HEK293 (cell line): ENCODE data around the gene GPR89B.
"Not testable (repeated sequence)": the region's sequence is repeated elsewhere in the genome, so short reads cannot be mapped to it uniquely, and the experiment has no call there.

Source experiments
- CTCF ChIA-PET: fragments of 350-600 bp; formaldehyde crosslinking; extraction: SDS; loops from one replicate; lab custom pipeline; 2021; ENCODE audit warnings: antibody characterized with exemption; lab: Yijun Ruan, JAX
- POLR2A ChIA-PET: fragments of 300-600 bp; formaldehyde crosslinking; extraction: SDS; loops from one replicate; lab custom pipeline; 2020; ENCODE audit warnings: antibody characterized with exemption, inconsistent platforms; lab: Yijun Ruan, JAX
- H3K27ac ChIP-seq: fragments of 200-500 bp; sonication (Bioruptor generic); 2 replicates; pipeline ENCODE4 v1.5.1; 2014; ENCODE audit warnings: low read depth, low read length, control low read depth, inconsistent platforms; ENCODE audit errors: extremely low read depth
- H3K36me3 ChIP-seq, 2 experiments: fragments of 200-500 bp in 1 of 2; sonication (Bioruptor generic) in 1 of 2; 1 replicate in 1 of 2; 2 replicates in 1 of 2; pipeline ENCODE4 v1.5.1; 2014 to 2017; ENCODE audit warnings: inconsistent platforms in 2 of 2, low read length in 2 of 2; ENCODE audit not compliant: control insufficient read depth in 2 of 2, insufficient read depth in 1 of 2
- H3K4me1 ChIP-seq: fragments of 200-500 bp; sonication (Bioruptor generic); 2 replicates; pipeline ENCODE4 v1.5.1; 2014; ENCODE audit warnings: mild to moderate bottlenecking, low read length, inconsistent platforms; ENCODE audit not compliant: control insufficient read depth, insufficient read depth
- H3K4me3 ChIP-seq: 2 replicates; pipeline ENCODE4 v1.5.1; 2011; ENCODE audit warnings: low read depth, mild to moderate bottlenecking, control low read depth, low read length, moderate library complexity
- H3K9me3 ChIP-seq: fragments of 200-500 bp; sonication (Bioruptor generic); 2 replicates; pipeline ENCODE4 v1.5.1; 2014; ENCODE audit warnings: low read depth, low read length, inconsistent platforms; ENCODE audit not compliant: control insufficient read depth, insufficient read depth
- OSR2 ChIP-seq: fragments of 450-650 bp; formaldehyde crosslinking; IDR thresholded peaks from 2 replicates; pipeline ENCODE4 v1.5.1; 2016; ENCODE audit warnings: missing biosample characterization, missing genetic modification characterization

Gene GPR89B

DNA sequence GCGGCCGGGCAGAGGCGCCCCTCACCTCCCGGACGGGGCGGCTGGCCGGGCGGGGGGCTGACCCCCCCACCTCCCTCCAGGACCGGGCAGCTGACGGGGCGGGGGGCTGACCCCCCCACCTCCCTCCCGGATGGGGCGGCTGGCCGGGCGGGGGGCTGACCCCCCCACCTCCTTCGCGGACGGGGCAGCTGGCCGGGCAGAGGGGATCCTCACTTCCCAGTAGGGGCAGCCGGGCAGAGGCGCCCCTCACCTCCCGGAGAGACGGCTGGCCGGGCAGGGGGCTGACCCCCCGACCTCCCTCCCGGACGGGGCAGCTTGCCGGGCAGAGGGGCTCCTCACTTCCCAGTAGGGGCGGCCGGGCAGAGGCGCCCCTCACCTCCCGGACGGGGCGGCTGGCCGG, 21.3 kb downstream of the GPR89B start:
- H3K36me3 ChIP-seq, CTCF ChIA-PET, H3K4me3 ChIP-seq, H3K9me3 ChIP-seq, POLR2A ChIA-PET, H3K27ac ChIP-seq, H3K4me1 ChIP-seq: not testable (repeated sequence)

DNA sequence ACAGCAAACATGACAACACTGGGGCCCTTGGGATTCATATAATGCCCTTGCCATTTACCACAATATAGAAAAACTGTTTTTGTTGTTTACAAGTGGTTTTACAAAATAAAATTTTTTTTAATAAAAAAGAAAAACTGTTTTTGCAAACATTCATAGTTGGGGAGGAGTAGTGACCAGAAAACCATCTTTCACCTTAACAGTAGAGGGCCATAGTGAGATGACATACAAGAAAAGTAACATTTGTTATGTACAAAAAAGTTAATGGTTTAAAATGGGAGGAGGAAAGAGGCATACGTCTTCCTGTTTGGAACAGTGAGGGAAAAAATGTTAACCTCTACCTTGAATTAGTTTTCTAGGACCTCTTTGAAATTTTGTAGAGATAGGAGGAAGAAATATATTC, 30.7 kb downstream of the GPR89B start:
- H3K4me1 ChIP-seq, H3K9me3 ChIP-seq, H3K36me3 ChIP-seq, POLR2A ChIA-PET, CTCF ChIA-PET, H3K27ac ChIP-seq, H3K4me3 ChIP-seq: not testable (repeated sequence)

DNA sequence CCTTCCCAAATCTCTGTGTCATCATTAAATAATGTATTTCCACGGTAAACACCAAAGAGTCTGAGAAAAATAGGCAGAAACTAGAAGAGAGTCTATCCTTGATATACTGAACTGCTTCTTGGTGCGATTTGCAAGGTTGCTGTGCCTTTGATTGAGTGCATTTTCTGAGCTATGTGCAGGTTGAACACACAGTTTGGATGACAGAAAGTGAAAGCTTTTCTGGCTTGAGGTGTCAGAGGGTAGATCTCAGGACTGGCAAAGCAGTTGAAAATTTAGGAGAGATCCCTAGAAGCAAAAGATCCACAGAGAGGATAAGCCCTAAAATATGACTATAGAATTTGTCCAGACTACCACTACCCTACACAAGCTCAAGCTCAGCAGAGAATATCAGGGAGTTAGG, 31.5 kb downstream of the GPR89B start:
- CTCF ChIA-PET, result not testable (repeated sequence)

DNA sequence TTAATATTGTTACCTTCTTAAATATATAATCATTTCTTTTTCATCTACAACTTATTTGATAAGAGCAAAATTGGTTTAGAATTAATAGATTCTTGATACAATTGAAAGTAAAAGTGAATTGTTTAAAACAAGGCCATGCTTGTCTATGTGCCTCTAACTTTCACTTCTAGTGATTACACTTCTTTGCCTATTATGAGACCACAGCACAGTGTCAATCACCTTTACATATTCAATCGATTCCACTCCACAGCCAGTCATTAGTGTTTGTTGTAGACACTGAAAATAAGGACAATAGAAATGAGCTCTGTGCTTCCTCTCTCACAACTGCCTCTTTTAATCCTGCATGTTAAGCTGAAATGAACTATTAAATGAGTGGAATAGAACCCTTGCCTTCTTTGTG, 36.4 kb downstream of the GPR89B start:
- H3K4me1 ChIP-seq, H3K4me3 ChIP-seq, H3K27ac ChIP-seq, CTCF ChIA-PET, H3K36me3 ChIP-seq, POLR2A ChIA-PET, H3K9me3 ChIP-seq: not testable (repeated sequence)

More for the DNA sequence above, 31.5 kb downstream of the GPR89B start:
- H3K27ac ChIP-seq, H3K36me3 ChIP-seq, H3K4me1 ChIP-seq, H3K9me3 ChIP-seq, H3K4me3 ChIP-seq, POLR2A ChIA-PET: not testable (repeated sequence)

DNA sequence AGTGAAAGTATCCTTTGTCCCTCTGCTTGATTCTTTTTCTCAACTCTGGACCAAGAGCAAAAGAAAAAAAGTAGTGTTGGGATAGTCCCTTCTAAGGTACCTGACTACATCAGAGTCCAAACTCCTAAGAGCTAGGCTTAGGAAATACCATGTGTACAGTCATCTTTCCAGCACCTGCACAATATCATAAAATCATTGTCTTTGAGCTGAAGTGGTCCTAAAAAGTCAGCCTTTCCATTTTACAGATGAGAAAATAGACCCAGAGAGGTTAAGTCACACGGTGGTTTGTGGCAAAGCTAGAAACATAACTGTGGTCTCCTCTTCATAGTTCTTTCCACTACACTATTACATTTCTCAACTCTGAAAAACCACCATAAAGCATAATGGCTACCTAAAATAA, 38.4 kb downstream of the GPR89B start:
- POLR2A ChIA-PET, H3K27ac ChIP-seq, H3K4me1 ChIP-seq, H3K4me3 ChIP-seq, H3K9me3 ChIP-seq, CTCF ChIA-PET, H3K36me3 ChIP-seq: not testable (repeated sequence)

DNA sequence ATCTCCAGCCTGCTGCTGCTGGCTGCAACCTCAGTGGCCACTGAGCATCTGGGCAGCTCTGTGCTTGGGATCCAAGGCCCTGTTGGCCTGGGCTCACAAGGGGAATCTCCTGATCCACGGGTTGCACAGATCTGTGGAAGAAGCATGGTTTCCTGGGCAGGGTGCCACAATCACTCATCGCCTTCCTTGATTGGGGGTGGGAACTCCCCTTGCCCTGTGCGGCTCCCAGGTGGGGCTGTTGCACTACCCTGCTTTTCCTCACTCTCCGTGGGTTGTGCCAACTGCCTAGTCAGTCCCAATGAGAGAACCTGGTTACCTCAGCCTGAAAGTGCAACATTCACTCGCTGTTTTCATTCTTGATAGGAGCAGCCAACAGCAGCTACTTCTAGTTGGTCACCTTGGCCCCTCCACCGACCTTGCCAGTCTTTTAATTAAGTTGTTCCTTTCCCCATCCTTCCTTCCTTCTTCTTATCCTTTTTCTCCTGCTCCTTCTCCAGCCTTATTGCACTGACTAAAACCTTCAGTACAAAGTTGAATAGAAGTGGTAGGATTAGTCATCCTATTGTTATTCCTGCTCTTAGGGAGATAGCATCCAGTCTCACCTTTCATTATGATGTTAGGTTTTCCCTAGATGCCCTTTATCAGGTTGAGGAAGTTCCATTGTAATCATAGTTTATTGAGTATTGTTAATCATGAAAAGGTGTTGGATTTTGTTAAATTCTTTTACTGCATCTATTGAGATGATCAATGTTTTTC, 50.9 kb downstream of the GPR89B start:
- H3K4me3 ChIP-seq, H3K4me1 ChIP-seq, H3K27ac ChIP-seq, H3K9me3 ChIP-seq, POLR2A ChIA-PET, H3K36me3 ChIP-seq, CTCF ChIA-PET: not testable (repeated sequence)

DNA sequence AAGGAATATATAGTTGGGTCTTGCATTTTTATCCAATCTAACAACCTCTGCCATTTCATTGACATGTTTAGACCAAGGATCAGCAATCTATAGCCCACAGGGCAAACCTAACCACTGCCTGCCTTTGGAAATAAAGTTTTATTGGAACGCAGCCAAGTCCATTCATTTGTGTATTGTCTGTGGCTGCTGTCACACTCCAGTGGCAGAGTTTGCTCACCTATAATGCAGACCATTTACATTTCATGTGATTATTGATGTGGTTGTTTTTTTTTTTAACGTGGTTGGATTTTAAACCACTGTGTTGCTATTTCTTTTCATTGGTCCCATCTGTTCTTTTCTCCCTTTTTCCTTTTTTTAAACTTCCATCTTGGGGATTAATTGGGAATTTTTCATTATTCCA, 57.2 kb downstream of the GPR89B start:
- H3K4me1 ChIP-seq, POLR2A ChIA-PET, H3K4me3 ChIP-seq, H3K9me3 ChIP-seq, H3K27ac ChIP-seq, H3K36me3 ChIP-seq, CTCF ChIA-PET: not testable (repeated sequence)
- TF ChIP-seq OSR2, result 0 out of 2 replicates have a peak, but pooled peaks have one; percentile 32

DNA sequence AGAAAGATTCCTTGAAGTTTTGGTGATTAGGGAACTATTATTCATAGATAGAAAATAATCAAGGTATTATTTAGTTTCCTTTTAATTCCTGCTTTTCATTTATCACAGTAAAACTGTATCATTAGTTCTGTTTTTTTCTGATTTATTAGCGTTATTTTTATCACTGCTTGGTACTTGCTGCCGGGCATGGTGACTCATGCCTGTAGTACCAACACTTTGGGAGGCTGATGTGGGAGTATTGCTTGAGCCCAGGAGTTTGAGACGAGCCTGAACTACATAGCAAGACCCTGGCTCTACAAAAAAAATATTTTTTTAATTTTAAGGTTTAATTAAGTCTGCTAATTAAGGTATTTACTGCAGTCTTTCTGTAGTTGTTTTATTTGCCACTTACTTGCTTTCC, 59.7 kb downstream of the GPR89B start:
- H3K4me3 ChIP-seq, POLR2A ChIA-PET, H3K36me3 ChIP-seq, H3K9me3 ChIP-seq, CTCF ChIA-PET, H3K4me1 ChIP-seq, H3K27ac ChIP-seq: not testable (repeated sequence)

DNA sequence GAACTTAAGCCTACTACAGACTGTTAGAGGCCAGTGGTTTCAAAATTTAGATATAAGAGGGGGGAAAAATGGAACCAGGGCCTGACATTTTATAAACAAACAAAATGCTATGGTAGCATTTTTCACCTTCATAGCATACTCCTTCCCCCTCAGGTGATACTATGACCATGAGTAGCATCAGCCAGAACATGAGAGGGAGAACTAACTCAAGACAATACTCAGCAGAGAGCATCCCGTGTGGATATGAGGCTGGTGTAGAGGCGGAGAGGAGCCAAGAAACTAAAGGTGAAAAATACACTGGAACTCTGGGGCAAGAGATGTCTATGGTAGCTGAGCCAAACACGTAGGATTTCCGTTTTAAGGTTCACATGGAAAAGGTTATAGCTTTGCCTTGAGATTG, 64.7 kb downstream of the GPR89B start:
- POLR2A ChIA-PET, H3K4me3 ChIP-seq, H3K27ac ChIP-seq, H3K4me1 ChIP-seq, CTCF ChIA-PET, H3K9me3 ChIP-seq, H3K36me3 ChIP-seq: not testable (repeated sequence)

DNA sequence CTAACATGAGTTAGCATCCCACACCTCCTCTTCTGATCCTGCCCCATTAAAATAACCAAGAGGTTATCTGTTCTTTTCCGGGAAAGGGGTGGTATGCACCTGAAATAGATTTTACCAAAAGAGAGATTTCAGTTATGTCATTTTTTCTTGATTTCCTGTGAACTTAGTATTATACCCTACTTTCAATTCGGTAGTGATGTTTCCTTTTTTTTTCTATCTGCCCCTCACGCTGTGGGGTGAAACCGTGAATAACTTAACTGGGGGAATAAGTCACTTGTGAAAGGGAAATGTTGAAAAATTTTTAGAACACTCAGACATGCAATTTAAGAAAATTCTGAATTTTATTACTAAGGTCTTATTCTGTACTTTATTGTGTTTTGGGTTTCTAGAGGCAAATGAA, 65.2 kb downstream of the GPR89B start:
- POLR2A ChIA-PET, H3K4me1 ChIP-seq, H3K9me3 ChIP-seq, H3K36me3 ChIP-seq, CTCF ChIA-PET, H3K27ac ChIP-seq, H3K4me3 ChIP-seq: not testable (repeated sequence)

DNA sequence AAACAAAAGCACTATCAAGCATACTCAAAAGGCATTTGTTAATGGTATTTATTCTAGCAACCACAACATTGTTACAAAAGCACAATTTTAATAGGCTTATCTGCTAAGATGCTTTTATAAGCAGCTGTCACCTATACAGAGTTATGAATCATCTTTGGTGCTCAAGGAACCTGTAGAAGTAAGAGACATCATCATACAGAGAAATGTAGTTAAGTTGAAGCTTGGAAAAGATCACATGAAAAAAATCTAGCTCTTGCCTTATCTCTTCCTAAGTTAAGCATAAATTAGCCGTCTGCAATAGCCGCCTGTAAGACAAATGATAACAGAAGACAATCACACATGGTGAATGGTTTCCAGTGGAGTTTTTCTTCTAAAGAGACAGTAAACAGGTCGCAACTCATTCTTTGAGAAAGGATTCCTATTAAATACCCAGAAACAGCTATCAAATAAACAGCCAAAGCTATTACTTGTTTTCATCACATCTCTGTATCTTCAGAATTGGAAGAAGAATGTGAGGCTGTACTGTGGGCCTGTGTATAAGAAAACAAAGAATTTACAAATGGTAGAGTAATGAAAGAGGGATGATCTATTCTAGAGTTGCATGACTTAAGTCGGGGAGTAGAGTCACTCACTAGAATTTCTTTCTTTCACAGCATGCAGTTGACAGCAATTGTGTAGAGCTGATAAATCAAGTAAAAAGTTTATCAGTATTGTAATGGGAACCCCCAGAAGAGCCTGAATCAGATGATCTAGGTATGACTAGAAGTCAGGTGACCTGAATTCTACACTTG, 65.8 kb downstream of the GPR89B start:
- H3K36me3 ChIP-seq, H3K4me3 ChIP-seq, POLR2A ChIA-PET, H3K4me1 ChIP-seq, CTCF ChIA-PET, H3K9me3 ChIP-seq, H3K27ac ChIP-seq: not testable (repeated sequence)
